HepG2 (cell line): Measurements from ENCODE around the gene ANKRD13D. TPM values are rescaled to one million over a fixed set of nuclear protein-coding genes. Genes with fewer than 3 reads are reported as not detected.

Experiments
- GATA4 ChIP-seq: sonication (generic); IDR thresholded peaks from 2 replicates; pipeline ENCODE4 v1.6.1; 2016; ENCODE audit warnings: antibody characterized with exemption, low read depth, borderline replicate concordance
- HNRNPL ChIP-seq: fragments of 200-400 bp; formaldehyde crosslinking; IDR thresholded peaks from 2 replicates; pipeline ENCODE4 v1.6.1; 2017; ENCODE audit warnings: mild to moderate bottlenecking, low read depth, low read length
- KLF12 ChIP-seq: sonication (generic); formaldehyde crosslinking; IDR thresholded peaks from 2 replicates; pipeline ENCODE4 v1.4.0; 2020; ENCODE audit warnings: missing genetic modification reagents, borderline replicate concordance
- MAF1 ChIP-seq: sonication (generic); formaldehyde crosslinking; IDR thresholded peaks from 2 replicates; pipeline ENCODE4 v1.5.0; 2020; ENCODE audit warnings: missing genetic modification reagents, borderline replicate concordance
- MYC ChIP-seq: sonication (generic); formaldehyde crosslinking; IDR thresholded peaks from 2 replicates; pipeline ENCODE4 v1.9.0; 2021; ENCODE audit warnings: missing genetic modification reagents, borderline replicate concordance
- NR0B2 ChIP-seq: sonication (generic); formaldehyde crosslinking; IDR thresholded peaks from 2 replicates; pipeline ENCODE4 v1.4.0; 2020; ENCODE audit warnings: mild to moderate bottlenecking, missing genetic modification reagents
- SOX5 ChIP-seq: IDR thresholded peaks from 2 replicates; pipeline ENCODE4 v1.6.1; 2016; ENCODE audit warnings: borderline replicate concordance
- SPEN ChIP-seq: sonication (generic); formaldehyde crosslinking; IDR thresholded peaks from 2 replicates; pipeline ENCODE4 v1.5.1; 2020; ENCODE audit warnings: low read depth, mild to moderate bottlenecking, missing genetic modification reagents
- ZBTB7B ChIP-seq: sonication (generic); formaldehyde crosslinking; IDR thresholded peaks from 2 replicates; pipeline ENCODE4 v1.4.0; 2020; ENCODE audit warnings: missing genetic modification reagents
- ZNF335 ChIP-seq: sonication (generic); formaldehyde crosslinking; IDR thresholded peaks from 2 replicates; pipeline ENCODE4 v1.4.0; 2020; ENCODE audit warnings: missing genetic modification reagents
- ZNF770 ChIP-seq: sonication (generic); formaldehyde crosslinking; IDR thresholded peaks from 2 replicates; pipeline ENCODE4 v1.5.0; 2020; ENCODE audit warnings: mild to moderate bottlenecking, missing genetic modification reagents
- polyA plus RNA-seq, 8 experiments: library from polyadenylated mRNA; depleted of rRNA in 3 of 8; stranded (reverse) in 7 of 8; unstranded in 1 of 8; fragments of >200 nt; fragmentation: Illumina TruSeq in 4 of 8; extraction: Trizol in 4 of 8; gene quantifications; 2 replicates each; pipeline versions ENCODE4 v1.2.1 to v1.2.3, GENCODE V29; 2011 to 2016; ENCODE audit warnings: low read depth in 4 of 8, missing spikeins in 1 of 8, mixed read lengths in 1 of 8; ENCODE audit not compliant: insufficient read depth in 1 of 8
- total RNA-seq, 5 experiments: library from RNA; depleted of rRNA; stranded (reverse); fragments of >200 nt; fragmentation: Illumina TruSeq; extraction: Trizol; gene quantifications; 2 replicates each; pipeline ENCODE4 v1.2.3, GENCODE V29; 2016; ENCODE audit warnings: low read depth in 1 of 5
- TF ChIP-seq, protein P1 (sequence below): IDR thresholded peaks from 2 replicates; pipeline ENCODE4 v1.6.1; 2018; ENCODE audit warnings: missing genetic modification reagents, mild to moderate bottlenecking, missing compliant biosample characterization
- TF ChIP-seq, protein P2 (sequence below): sonication (generic); formaldehyde crosslinking; IDR thresholded peaks from 2 replicates; pipeline ENCODE4 v1.4.0; 2020; ENCODE audit warnings: missing genetic modification reagents
- TF ChIP-seq, protein P3 (sequence below): sonication (generic); formaldehyde crosslinking; IDR thresholded peaks from 2 replicates; pipeline ENCODE4 v1.4.0; 2020; ENCODE audit warnings: missing genetic modification reagents, mild to moderate bottlenecking, borderline replicate concordance
- TF ChIP-seq, protein P4 (sequence below): sonication (generic); formaldehyde crosslinking; IDR thresholded peaks from 2 replicates; pipeline ENCODE4 v1.8.1; 2023; ENCODE audit warnings: mild to moderate bottlenecking, missing genetic modification reagents

Gene ANKRD13D
- total and polyA plus RNA-seq, 2 of the 13 experiments (the other 11 are each of a cell fraction or from before 2014, with no cell fraction given) = 18.6 to 27.3 TPM

DNA sequence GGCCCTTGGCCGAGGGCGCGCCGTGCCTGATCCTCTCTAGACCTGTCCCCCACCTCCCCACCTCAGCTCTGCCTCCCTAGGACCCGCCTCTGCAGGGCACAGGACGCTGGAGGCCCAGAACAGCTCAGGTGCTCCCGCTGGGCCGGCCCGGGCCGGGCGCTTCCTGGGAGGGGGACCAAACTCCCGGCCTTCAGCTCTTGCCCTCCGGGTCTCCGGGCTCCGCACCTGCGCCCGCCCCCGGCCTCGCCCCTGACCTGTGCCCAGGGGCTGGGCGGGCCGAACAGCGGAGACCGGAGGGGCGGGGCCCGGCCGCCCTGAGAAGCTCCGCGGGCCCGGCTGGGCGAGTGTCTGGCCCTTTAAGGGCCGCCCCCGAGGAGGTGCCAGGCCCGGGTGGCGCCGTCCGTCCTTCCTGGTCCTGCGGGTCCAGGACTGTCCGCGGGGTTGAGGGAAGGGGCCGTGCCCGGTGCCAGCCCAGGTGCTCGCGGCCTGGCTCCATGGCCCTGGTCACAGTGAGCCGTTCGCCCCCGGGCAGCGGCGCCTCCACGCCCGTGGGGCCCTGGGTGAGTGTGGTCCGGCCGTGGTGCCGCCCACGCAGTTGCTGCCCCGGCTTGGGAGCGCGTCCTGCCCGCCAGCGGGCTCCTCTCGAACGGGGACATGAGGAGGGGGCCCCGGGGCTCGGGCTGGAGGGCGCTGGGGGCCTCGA lies 14.2 kb downstream of the ANKRD13D start, which contains the start of gene SSH3 (continued):
- TF ChIP-seq ZNF770 = peak; percentile 39; the same call in 1 of the 2 replicates
- TF ChIP-seq SPEN (CRISPR knock-in tag) = peak; percentile 35
- peak; percentile 92; the same call in 1 of the 2 replicates for TF ChIP-seq HNRNPL
- TF ChIP-seq GATA4 = no peak
- peak; percentile 46; the same call in 1 of the 2 replicates for TF ChIP-seq KLF12 (CRISPR knock-in tag)
- TF ChIP-seq, protein P1, sequence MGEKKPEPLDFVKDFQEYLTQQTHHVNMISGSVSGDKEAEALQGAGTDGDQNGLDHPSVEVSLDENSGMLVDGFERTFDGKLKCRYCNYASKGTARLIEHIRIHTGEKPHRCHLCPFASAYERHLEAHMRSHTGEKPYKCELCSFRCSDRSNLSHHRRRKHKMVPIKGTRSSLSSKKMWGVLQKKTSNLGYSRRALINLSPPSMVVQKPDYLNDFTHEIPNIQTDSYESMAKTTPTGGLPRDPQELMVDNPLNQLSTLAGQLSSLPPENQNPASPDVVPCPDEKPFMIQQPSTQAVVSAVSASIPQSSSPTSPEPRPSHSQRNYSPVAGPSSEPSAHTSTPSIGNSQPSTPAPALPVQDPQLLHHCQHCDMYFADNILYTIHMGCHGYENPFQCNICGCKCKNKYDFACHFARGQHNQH (CRISPR knock-in tag) = no peak
- TF ChIP-seq, protein P2, sequence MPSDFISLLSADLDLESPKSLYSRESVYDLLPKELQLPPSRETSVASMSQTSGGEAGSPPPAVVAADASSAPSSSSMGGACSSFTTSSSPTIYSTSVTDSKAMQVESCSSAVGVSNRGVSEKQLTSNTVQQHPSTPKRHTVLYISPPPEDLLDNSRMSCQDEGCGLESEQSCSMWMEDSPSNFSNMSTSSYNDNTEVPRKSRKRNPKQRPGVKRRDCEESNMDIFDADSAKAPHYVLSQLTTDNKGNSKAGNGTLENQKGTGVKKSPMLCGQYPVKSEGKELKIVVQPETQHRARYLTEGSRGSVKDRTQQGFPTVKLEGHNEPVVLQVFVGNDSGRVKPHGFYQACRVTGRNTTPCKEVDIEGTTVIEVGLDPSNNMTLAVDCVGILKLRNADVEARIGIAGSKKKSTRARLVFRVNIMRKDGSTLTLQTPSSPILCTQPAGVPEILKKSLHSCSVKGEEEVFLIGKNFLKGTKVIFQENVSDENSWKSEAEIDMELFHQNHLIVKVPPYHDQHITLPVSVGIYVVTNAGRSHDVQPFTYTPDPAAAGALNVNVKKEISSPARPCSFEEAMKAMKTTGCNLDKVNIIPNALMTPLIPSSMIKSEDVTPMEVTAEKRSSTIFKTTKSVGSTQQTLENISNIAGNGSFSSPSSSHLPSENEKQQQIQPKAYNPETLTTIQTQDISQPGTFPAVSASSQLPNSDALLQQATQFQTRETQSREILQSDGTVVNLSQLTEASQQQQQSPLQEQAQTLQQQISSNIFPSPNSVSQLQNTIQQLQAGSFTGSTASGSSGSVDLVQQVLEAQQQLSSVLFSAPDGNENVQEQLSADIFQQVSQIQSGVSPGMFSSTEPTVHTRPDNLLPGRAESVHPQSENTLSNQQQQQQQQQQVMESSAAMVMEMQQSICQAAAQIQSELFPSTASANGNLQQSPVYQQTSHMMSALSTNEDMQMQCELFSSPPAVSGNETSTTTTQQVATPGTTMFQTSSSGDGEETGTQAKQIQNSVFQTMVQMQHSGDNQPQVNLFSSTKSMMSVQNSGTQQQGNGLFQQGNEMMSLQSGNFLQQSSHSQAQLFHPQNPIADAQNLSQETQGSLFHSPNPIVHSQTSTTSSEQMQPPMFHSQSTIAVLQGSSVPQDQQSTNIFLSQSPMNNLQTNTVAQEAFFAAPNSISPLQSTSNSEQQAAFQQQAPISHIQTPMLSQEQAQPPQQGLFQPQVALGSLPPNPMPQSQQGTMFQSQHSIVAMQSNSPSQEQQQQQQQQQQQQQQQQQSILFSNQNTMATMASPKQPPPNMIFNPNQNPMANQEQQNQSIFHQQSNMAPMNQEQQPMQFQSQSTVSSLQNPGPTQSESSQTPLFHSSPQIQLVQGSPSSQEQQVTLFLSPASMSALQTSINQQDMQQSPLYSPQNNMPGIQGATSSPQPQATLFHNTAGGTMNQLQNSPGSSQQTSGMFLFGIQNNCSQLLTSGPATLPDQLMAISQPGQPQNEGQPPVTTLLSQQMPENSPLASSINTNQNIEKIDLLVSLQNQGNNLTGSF (CRISPR knock-in tag) = no peak
- TF ChIP-seq ZBTB7B (CRISPR knock-in tag) = no peak
- no peak for TF ChIP-seq MAF1
- TF ChIP-seq ZNF335 = no peak
- peak; percentile 31; the same call in 1 of the 2 replicates for TF ChIP-seq MYC (CRISPR knock-in tag)
- TF ChIP-seq, protein P3, sequence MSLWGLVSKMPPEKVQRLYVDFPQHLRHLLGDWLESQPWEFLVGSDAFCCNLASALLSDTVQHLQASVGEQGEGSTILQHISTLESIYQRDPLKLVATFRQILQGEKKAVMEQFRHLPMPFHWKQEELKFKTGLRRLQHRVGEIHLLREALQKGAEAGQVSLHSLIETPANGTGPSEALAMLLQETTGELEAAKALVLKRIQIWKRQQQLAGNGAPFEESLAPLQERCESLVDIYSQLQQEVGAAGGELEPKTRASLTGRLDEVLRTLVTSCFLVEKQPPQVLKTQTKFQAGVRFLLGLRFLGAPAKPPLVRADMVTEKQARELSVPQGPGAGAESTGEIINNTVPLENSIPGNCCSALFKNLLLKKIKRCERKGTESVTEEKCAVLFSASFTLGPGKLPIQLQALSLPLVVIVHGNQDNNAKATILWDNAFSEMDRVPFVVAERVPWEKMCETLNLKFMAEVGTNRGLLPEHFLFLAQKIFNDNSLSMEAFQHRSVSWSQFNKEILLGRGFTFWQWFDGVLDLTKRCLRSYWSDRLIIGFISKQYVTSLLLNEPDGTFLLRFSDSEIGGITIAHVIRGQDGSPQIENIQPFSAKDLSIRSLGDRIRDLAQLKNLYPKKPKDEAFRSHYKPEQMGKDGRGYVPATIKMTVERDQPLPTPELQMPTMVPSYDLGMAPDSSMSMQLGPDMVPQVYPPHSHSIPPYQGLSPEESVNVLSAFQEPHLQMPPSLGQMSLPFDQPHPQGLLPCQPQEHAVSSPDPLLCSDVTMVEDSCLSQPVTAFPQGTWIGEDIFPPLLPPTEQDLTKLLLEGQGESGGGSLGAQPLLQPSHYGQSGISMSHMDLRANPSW (CRISPR knock-in tag) = no peak
- TF ChIP-seq NR0B2 (CRISPR knock-in tag) = peak; percentile 60; the same call in 1 of the 2 replicates
- TF ChIP-seq, protein P4, sequence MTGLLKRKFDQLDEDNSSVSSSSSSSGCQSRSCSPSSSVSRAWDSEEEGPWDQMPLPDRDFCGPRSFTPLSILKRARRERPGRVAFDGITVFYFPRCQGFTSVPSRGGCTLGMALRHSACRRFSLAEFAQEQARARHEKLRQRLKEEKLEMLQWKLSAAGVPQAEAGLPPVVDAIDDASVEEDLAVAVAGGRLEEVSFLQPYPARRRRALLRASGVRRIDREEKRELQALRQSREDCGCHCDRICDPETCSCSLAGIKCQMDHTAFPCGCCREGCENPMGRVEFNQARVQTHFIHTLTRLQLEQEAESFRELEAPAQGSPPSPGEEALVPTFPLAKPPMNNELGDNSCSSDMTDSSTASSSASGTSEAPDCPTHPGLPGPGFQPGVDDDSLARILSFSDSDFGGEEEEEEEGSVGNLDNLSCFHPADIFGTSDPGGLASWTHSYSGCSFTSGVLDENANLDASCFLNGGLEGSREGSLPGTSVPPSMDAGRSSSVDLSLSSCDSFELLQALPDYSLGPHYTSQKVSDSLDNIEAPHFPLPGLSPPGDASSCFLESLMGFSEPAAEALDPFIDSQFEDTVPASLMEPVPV (CRISPR knock-in tag) = no peak
- no peak for TF ChIP-seq SOX5 (CRISPR knock-in tag)
